ENCODE results near the gene KIRREL3.

DNA sequence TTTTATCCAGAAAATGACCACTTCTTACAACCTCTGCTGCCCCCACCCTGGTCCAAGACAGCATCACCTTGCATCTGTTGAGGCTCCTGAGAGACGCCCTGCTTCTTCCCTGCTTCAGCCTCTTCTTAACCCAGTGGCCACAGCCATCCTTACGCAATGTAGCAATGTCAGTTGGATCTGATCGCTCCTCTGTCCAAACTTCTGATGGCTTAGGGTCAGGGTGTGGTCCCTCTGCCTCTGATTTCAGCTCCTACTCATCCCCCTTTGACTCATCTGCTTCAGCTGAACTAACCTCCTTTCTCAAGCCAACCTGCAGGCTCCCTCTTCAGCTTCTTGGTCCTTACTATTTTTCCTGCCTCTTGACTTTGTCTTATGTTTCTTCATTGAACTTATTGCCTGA, 280.8 kb downstream of the KIRREL3 start:
- TF ChIP-seq BHLHE40 (IDR thresholded peaks at IDR 0.05; ENCODE audit: low read length) (no peak), ZNF551 (CRISPR knock-in tag; IDR thresholded peaks at IDR 0.05) (no peak), TCF3 (CRISPR knock-in tag; IDR thresholded peaks at IDR 0.05) (no peak), E2F1 (CRISPR knock-in tag; IDR thresholded peaks at IDR 0.05) (no peak), ZFX (CRISPR knock-in tag; IDR thresholded peaks at IDR 0.05) (no peak), U2AF2 (optimal IDR thresholded peaks at IDR 0.05; ENCODE audit: low read depth, low read length) (no peak), TEAD4 (IDR thresholded peaks at IDR 0.05; ENCODE audit: low read length) (no peak), TEAD4 (CRISPR knock-in tag; IDR thresholded peaks at IDR 0.05; ENCODE audit: borderline replicate concordance) (no peak), REST (IDR thresholded peaks at IDR 0.05; ENCODE audit: borderline replicate concordance) (no peak), REST (CRISPR knock-in tag; IDR thresholded peaks at IDR 0.05; ENCODE audit: low read depth) (no peak), RBBP5 (IDR thresholded peaks at IDR 0.05; ENCODE audit: borderline replicate concordance, insufficient read depth, low read length, poor library complexity, severe bottlenecking) (no peak), HCFC1 (IDR thresholded peaks at IDR 0.05; ENCODE audit: low read depth, low read length) (no peak), E2F5 (CRISPR knock-in tag; IDR thresholded peaks at IDR 0.05) (no peak), ZNF263 (CRISPR knock-in tag; IDR thresholded peaks at IDR 0.05; ENCODE audit: borderline replicate concordance) (no peak), HMBOX1 (IDR thresholded peaks at IDR 0.05) (no peak), XRCC4 (IDR thresholded peaks at IDR 0.05; ENCODE audit: extremely low read depth, insufficient read depth, insufficient read length) (no peak)

Data from K562 (cell line).